ENCODE results near the gene PHF23.

DNA sequence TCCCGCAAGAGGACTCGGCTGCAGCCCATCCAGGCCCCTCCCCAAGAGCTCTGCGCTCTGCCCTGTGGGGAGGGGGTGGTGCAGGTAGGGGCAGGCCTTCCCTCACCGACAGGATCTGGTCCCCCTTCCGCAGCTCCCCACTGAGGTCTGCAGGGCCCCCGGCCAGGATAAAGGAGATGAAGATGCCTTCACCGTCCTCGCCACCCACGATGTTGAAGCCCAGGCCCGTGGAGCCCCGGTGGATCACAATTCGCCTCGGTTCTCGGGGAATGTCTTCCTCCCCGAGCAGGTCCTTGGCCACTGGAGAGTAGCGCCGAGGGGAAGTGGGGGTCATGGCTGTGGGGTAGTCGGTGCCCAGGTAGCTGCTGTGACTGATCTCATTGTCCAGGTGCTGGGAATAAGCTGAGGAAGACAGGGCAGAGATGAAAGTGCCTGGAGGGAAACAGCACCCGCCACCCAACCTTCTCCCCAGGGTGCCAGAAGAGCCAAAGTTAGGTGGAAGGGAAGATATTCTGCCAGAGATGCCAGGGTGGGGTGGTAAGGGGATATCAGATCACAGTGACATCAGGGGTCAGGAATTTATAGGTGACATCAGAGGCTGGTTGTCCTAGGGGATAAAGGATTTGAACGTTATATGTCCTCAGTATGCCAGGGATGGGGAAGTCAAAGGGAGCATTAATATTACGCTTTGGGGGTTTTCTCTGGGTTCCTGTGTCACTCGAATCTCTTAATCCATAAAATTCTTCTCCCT, 42.4 kb downstream of the PHF23 start:
- TF ChIP-seq, protein P1, sequence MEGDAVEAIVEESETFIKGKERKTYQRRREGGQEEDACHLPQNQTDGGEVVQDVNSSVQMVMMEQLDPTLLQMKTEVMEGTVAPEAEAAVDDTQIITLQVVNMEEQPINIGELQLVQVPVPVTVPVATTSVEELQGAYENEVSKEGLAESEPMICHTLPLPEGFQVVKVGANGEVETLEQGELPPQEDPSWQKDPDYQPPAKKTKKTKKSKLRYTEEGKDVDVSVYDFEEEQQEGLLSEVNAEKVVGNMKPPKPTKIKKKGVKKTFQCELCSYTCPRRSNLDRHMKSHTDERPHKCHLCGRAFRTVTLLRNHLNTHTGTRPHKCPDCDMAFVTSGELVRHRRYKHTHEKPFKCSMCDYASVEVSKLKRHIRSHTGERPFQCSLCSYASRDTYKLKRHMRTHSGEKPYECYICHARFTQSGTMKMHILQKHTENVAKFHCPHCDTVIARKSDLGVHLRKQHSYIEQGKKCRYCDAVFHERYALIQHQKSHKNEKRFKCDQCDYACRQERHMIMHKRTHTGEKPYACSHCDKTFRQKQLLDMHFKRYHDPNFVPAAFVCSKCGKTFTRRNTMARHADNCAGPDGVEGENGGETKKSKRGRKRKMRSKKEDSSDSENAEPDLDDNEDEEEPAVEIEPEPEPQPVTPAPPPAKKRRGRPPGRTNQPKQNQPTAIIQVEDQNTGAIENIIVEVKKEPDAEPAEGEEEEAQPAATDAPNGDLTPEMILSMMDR (IDR thresholded peaks at IDR 0.05 in 8 of 11, conservative IDR thresholded peaks at IDR 0.05 in 3 of 11): no peak
- no peak for TF ChIP-seq POLR2AphosphoS5 (IDR thresholded peaks at IDR 0.05)
- TF ChIP-seq POLR2A (IDR thresholded peaks at IDR 0.05): no peak
